GM18519 (cell line): ENCODE results near the gene RNU11.
"Not testable (repeated sequence)": the region's sequence is repeated elsewhere in the genome, so short reads cannot be mapped to it uniquely, and the experiment has no call there.

Source experiments
- ATAC-seq: cut with Tn5 transposase; IDR thresholded peaks from one replicate; pipeline ENCODE4 v1.9.1; 2021; ENCODE audit warnings: mild to moderate bottlenecking, moderate library complexity; ENCODE audit not compliant: unreplicated experiment, low FRiP score

RNU11 gene

DNA sequence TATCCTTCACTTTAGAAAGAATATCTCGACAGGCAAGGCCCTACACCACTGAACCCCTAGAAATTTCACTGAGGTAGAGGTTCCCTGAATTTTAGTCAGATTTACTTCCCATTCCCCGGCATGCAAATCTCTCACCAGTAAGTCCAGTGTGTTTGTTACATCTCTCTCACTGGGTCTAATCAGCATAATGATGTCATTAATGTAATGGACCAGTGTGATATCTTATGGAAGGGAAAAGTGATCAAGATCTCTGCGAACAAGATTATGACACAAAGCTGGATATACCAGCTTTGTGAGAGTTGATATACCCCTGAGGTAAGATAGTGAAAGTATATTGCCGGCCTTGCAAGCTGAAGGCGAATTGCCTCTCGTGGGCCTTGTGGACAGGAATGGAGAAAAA, 7.9 kb downstream of the RNU11 start:
- no peak for ATAC-seq

GRCh38 chr1:28663871-28664470, 15.6 kb downstream of the RNU11 start:
- ATAC-seq = no peak

GRCh38 chr1:28666806-28667205, 18.4 kb downstream of the RNU11 start:
- no peak for ATAC-seq

- peak; percentile 43 for ATAC-seq
Observed at GRCh38 chr1:28668191-28668955, 20.0 kb downstream of the RNU11 start, which contains the start of gene GMEB1. GMEB1 (plus strand) TSS chr1:28668784; CDS start chr1:28683613, 14,829 bp downstream.

GRCh38 chr1:28668956-28669723, 20.7 kb downstream of the RNU11 start:
- peak; percentile 44 for ATAC-seq

DNA sequence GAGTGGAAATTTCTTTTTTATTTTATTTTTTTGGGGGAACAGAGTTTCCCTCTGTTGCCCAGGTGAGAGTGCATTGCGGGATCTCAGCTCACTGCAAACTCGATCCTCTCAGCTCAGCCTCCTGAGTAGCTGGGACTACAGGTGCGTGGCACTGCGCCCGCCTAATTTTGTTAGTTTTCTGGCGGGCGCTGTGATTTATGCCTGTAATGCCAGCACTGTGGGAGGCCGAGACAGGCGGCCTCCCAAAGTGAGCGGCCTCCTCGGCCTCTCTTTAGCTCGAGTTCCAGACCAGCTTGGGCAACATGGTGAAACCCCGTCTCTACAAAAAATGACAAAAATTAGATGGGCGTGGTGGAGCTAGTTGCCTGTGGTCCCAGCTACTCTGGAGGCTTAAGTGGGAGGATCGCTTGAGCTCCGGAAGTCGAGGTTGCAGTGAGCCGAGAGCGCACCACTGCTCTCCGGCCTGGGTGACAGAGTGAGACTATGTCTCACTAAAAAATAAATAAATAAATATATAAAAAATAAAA, 22.9 kb downstream of the RNU11 start:
- no peak for ATAC-seq

DNA sequence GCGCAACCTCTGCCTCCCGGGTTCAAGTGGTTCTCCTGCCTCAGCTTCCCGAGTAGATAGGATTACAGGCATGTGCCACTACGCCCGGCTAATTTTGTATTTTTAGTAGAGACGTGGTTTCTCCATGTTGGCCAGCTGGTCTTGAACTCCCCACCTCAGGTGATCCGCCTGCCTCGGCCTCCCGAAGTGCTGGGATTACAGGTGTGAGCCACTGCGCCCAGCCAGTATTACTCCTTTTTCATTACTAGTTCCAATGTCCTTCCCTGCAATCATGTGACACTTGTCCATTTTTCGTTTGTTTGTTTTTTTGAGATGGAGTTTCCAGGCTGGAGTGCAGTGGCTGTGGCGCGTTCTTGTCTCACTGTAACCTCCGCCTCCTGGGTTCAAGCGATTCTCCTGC, 24.6 kb downstream of the RNU11 start:
- not testable (repeated sequence) for ATAC-seq

GRCh38 chr1:28675924-28676257, 27.5 kb downstream of the RNU11 start:
- ATAC-seq = no peak

- no peak for ATAC-seq
Observed at GRCh38 chr1:28680151-28680550, 31.8 kb downstream of the RNU11 start.

- no peak for ATAC-seq
Observed at GRCh38 chr1:28682840-28683239, 34.4 kb downstream of the RNU11 start.

- ATAC-seq = no peak
Observed at GRCh38 chr1:28684937-28685336, 36.5 kb downstream of the RNU11 start.

DNA sequence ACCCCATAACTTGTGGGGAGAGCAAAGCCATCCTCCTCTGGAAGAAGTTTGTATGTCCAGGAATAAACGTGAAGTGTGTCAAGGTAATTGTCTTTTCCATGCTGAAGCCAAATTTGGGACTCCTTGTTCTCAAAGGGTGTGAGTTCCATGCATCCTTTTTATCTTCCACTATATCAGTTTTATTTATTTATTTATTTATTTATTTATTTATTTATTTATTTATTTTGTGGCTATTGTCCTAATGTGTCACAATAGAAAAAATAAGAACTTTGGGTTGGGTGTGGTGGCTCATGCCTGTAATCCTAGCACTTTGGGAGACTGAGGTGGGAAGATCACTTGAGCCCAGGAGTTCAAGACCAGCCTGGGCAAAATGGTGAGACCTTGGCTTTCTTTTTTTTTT, 43.2 kb downstream of the RNU11 start:
- not testable (repeated sequence) for ATAC-seq
